GM19438 (cell line): ENCODE measurements around the gene FANCC.

Experiments used
- ATAC-seq: cut with Tn5 transposase; IDR thresholded peaks from one replicate; pipeline ENCODE4 v1.9.1; 2021; ENCODE audit warnings: low read depth; ENCODE audit not compliant: unreplicated experiment

Gene FANCC

DNA sequence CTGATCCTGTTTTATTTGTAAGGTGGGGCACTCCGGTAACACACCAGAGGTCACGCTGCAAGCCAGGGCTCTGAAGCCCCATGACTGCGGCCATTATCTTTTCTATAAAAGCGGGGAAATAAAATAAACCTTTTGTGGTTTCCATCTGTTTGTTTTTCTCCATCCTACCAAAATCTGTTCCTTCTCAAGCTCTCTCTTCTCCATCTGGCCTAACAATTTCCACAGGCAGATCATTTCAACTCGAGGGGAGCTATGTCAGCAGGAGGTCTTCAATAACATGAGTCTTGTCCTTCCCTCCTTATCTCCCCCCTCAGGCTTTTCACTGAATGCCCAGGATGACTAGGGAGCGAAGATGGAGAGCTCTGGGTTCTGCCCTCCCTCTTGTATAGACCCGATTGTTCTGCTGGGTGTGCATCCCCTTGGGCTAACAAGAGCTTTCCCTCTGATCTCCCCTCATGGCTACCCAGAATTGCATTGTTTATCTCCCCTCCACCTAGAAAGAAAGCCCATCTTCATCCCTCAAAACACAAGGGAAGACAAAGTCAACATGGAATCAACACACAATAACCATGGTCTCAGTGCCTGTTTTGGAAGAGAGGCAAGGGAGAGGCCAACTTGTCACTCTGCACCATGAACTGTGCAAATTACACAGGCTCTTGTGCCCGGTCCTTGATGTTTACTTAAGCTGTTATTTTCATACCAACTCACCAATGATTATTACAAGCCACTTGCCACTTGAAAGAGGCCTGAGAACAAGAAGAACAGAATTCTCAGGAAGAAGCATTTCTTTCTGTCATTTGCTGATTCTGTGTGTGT lies 187.8 kb downstream of the FANCC start:
- no peak for ATAC-seq

- no peak for ATAC-seq
Measured at GRCh38 chr9:95128177-95128524, 189.4 kb downstream of the FANCC start.

DNA sequence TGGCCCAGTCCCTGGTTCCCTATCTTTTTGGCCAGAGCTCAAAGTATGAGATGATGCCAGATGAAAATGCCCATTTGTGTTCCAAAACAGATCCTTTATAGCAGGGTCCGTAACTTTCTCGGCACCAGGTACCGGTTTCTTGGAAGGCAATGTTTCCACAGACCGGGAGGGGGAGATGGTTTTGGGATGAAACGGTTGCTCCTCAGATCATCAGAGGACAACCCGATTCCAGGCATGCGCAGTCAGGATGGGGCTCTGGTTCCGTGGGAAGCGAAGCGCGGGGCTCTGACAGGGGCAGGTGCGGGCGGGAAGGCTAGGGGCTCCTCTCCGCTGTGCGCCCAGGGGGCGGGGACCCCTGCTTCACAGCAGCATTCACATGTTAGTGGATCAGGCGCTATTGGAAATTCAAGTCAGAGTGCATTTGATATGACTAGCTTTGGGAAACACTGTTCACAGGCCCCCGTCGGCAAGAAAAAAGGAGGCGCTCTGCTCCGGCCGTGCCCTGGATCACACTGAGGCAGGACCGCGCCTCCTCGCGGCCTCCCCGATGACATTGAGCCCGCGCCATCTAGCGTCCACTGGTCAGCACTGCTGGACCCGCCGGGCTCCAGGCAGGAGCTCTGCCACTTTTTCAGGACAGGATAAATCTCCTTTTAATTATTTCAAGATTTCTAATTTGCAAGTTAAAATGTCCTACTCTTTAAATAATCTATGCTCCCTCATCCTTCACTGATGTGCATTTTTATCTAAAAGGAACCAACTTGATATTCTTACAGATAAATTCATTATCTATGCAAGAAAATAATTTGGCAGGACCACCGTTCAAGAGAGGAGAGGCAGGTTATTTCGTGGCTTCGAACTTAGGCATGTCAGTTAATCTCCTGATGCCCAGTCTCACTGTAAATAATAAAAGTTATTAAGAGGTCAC lies 190.0 kb downstream of the FANCC start:
- no peak for ATAC-seq

DNA sequence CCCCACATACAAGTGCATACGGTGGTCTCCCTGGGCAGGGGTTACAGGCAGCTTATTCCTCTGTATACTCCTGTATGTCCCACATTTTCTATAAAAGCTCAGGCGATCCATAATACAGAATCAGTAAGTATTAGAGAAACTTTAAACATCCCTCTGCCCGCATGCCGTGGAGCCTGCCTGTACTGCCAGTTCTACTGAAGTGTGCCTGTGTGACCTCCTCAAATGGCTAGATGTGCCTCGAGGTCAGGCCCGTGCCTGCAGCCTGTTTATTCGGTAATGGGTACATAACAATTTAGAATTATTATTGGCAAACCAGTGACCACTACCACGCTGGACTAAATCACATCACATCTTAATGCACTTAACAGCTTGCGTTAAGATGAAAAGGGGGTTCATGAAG lies 190.8 kb downstream of the FANCC start:
- no peak for ATAC-seq

- no peak for ATAC-seq
Measured at GRCh38 chr9:95125652-95126051, 191.9 kb downstream of the FANCC start.

DNA sequence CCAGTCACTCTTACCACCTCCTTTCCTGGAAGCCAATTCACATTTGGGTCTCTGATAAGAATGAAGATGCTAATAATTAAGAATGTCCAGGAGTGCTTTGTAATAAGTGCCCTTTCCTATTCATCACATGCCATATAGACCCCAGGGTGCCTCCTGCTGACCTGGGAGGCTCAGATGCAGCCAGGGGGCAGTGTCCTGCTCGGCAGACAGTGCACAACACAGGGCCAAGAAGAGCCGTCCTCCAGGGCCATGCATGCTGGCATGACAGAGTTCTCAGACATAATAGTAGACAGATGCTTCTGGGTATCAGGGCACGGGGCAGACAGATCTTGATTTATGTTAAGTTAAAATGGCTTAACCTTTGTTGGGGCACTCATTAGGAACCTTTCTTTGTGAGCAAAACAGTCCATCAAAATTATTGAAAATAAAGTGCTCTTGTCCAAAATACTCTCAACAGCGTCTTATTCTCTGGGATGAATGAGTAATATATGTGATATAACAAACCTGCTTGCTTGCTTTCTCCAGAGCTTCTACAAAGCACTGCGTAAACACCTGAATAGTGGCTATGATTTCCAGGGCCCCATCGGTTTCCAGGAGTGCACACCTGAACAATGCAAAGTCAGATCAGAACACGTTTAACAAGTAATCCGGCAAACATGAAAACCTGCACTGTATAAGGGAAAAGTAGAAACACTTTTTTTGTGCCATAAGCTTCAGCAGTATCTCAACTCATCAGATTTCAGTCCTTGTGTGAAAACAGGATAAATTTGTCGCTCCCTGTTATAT lies 192.7 kb downstream of the FANCC start:
- ATAC-seq: no peak

DNA sequence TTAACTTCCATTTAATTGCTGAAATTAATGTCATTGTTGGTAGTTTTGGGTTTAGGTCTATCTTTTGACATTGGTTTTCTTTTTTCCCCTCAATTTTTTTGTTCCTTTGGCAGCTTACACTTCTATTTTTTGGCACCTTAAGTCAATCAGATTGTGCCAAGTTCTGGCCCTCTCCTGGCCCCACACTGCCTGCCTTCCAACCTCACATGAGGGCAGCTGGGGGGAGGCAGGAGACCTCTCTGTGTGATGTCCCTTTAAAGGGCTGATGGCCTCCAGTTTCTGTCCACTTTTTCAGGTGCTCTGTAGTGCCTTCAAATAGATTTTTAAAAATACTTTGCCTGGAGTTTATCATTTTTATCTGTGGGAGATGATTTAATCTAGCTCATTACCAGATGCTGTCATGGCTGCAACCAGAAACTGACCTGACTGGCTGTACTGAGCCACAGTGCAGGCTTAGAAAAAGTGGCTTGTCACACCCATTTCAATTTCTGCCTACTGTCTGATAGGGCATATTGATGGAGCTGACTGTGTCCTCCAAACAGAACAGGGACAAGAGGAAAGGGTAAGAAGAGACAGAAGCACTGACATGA lies 196.6 kb downstream of the FANCC start:
- no peak for ATAC-seq

- ATAC-seq: no peak
Measured at GRCh38 chr9:95118596-95118995, 198.9 kb downstream of the FANCC start.

DNA sequence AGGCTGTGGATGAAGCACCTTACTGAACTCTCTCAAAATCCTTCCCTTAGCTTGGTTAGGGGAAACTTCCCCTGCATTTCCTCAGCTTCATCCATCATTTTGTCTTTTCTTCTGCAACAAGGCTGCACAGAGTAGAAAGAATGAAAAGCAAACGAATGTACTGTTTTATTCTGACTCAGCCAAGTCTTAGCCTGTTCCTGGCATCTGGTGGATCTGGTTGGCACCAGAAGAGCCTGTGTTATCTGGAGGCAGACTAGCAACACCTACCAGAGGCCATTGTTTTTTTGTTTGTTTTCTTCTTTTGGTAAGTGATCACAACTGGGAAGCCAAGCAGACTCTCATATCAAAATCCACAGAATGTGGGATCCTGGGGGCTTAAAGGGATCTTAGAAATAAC lies 200.7 kb downstream of the FANCC start:
- ATAC-seq: no peak

- ATAC-seq: no peak
Measured at GRCh38 chr9:95116002-95116807, 201.3 kb downstream of the FANCC start.

GRCh38 chr9:95115104-95115503 lies 202.4 kb downstream of the FANCC start:
- no peak for ATAC-seq

DNA sequence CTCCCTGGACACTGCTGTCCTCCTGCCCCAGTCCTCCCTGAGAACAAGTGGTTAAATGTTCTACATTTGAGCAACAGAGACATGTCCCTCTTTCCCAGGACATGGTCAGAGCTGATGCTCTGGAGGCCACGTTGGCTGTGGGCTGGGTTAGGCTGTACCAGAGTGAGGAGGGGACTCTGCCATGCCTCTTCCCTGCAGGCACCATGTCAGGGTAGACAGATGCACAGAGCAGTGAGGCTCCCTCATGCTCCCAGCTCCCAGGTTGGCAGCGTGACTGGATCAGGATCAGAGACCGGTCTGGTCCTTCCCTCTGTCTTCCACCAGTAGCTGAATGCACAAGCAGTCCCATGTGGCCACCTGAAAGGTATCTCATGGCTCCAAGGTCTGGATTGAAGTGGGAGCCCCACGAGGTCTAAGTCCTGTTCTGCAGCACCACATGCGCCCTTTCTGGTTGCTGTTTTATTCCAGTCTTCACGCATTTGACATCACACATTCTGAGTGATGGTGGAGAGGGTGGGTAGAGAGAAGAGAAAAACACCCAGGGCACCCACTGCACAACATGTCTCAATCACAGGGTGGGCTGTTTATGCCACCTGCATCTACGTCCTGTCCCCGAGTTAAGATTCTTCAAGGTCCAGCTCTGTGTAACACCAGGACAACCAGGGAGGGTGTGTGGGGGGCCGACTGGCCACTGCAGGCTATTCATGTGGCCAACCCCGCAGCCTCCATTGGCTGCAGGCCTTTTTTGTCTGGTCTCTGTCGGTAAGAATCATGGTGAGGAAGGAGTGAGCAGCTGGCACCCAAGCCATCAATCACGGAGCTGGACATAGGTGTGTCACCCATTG lies 204.9 kb downstream of the FANCC start:
- ATAC-seq: no peak

DNA sequence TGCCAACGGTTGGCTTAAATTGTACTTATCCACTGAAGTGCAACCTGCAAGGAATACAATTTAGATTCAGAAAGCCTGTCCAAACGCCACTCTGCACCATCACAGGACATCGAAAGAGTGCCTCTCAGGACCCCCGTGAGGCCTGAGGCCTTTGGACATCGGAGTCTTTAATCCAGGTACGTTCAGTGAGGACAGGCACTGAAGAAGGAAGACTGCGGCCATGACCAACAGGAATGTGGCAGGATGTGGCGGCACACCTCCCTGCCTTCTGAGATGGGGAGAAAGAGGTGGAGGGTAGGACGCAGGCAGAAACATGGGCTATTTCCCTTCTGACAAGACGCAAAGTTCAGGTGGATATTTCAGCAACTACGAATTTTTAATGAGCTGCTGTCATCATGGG lies 205.8 kb downstream of the FANCC start:
- ATAC-seq: no peak

GRCh38 chr9:95110921-95111525 lies 206.5 kb downstream of the FANCC start:
- ATAC-seq: no peak

GRCh38 chr9:95109456-95109855 lies 208.1 kb downstream of the FANCC start:
- ATAC-seq: no peak

DNA sequence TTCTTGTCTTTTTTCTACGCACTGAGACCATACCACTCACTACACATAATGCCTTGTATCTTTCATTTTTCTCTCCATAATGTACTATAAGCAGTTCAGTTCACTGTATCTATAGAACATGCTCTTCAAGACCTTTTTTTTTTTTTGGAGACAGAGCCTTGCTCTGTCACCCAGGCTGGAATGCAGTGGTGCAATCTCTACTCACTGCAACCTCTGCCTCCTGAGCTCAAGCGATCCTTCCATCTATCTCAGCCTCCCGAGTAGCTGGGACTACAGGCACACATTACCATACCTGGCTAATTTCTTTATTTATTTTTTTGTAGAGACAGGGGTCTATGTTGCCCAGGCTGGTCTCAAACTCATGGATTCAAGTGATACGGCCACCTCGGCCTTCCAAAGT lies 208.7 kb downstream of the FANCC start:
- no peak for ATAC-seq

DNA sequence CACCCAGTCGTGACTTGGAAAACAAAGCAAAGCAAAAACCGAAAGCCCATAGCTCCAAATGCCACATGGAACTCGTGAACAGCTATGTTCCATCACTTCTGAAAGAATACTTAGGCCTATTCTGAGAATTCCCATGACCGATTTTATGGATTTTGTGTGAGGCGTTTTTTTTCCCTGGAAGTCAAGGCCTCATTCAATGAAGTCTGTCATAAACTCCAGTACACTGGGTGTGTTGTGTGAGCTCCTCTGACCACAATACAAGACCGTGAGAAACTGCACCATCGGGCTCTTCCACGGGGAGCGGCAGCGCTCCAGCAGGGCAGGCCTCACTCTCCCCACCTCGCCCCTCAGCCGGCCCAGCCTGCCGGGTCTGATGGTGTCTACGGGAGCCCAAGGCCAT lies 209.5 kb downstream of the FANCC start:
- ATAC-seq: no peak

DNA sequence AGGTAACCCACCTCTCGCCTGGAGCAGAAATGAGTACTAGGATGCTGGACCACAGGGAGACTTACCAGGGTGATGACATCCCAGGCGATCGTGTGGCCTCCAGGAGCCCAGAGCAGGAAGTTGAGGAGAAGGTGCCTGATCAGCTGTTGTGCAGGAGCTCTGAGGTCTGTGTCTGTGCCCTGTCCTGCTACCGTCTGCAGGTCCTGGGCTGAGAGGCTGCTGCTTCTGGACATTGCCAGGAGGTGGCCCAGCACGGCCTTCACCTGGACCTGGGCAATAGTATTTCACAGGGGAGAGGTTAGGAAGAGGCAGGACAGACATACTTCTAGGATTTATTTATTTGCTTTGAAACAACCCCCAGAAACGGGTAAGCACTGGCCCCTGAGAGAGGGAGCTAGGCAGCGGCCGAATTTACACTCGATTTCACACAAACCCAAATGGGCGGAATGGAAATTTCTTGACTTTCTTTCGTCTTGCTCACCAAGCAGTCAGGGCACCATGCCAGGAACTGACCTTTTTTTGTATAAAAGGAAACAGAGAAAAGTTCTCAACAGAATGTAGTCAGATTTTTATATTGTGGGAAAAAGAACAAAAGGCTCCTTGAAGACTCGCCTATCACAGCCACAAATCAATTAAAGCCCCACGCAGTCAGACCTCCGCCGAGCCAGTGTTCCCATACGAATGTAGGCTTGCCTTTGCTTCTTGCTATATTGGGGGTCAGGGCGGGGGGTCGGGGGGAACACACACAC lies 210.3 kb downstream of the FANCC start:
- ATAC-seq: no peak
